GM19238 (cell line): ENCODE results near the gene IFFO2.

Experiments used
- DNase-seq: peaks from one replicate; pipeline ENCODE4 v3.0.0; 2011; ENCODE audit warnings: low spot score; ENCODE audit not compliant: insufficient read length

IFFO2 gene

DNA sequence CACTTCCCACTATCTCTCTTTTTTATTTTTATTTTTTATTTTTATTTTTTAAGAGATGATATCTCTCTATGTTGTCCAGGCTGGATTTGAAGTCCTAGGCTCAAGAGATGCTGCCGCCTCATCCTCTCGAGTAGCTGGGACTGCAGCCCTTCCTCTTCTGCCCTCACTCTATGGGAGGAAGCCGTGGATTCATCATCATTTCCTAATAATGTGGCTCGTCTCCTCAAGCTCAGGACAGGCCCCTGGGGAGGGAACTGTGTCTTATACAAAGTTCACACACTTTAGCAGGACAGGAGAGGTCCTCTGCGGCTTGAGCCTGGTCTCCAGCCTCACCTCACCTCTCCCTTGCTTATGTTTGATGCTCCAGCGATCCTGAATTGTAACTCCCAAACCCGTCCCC, 16.5 kb upstream of the IFFO2 start:
- no peak for DNase-seq

GRCh38 chr1:18972531-18972930, 16.1 kb upstream of the IFFO2 start:
- no peak for DNase-seq

DNA sequence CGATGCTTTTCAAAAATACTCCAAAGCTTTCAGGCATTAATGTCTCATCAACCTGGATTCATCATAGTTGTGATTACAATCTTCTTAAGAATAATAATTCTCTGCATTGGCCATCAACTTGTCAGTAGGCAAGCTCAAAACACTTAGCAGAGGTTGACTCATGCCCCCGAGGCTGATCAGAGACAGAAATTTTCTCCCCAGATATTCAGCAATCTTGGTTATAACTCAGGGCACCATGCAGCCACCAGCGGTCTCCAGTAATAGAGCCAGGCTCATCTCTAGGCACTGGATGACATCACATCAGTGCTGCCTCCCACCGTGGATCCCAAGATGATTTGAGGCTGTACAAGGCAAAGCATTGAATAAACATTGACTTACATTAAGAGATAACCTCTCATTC, 14.3 kb upstream of the IFFO2 start:
- DNase-seq = no peak

- no peak for DNase-seq
Observed at GRCh38 chr1:18970358-18970757, 13.9 kb upstream of the IFFO2 start.

- DNase-seq = no peak
Observed at GRCh38 chr1:18967066-18967690, 10.7 kb upstream of the IFFO2 start.

- no peak for DNase-seq
Observed at GRCh38 chr1:18965206-18966173, 9.0 kb upstream of the IFFO2 start.

GRCh38 chr1:18963968-18964367, 7.5 kb upstream of the IFFO2 start:
- no peak for DNase-seq

DNA sequence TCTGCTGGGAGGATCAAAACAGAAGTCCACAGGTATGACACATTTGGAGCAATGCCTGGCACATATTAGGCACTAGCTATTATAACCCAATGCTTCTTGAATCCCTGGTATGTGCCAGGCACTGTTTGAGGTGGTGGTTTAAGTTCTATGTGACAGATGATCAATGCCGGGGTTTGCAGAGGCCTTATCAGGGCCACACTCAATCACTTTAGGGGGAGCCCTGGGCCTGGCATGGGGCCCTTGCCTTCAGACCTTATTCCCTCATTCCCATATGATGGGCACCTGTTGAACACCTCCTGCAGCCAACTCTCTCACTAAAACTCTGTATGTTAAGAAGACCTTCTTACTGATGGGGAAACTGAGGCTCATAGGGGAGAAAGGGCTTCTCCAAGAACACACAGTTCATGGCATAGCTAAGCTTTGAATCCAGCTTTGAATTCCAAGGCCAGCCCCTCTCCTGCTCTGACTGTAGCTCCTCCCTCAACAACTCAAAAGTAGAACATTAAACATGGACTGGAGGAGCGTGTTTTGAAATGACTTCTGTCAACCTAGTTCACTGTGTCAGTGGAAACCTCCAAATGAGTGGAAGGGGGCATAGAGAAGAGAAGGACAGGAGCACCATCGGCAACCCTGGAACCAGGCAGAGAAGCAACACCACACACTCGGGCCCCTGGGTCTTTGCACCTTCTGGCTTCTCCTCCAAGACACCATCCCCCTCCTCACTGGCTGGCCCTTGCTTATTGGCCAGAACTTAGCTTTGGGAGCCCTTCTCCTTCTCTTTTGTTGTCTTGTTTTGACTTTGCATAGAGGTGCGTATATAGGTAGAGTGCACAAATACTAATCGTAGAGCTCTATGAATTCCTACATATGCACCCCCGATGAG, 6.6 kb upstream of the IFFO2 start:
- no peak for DNase-seq

DNA sequence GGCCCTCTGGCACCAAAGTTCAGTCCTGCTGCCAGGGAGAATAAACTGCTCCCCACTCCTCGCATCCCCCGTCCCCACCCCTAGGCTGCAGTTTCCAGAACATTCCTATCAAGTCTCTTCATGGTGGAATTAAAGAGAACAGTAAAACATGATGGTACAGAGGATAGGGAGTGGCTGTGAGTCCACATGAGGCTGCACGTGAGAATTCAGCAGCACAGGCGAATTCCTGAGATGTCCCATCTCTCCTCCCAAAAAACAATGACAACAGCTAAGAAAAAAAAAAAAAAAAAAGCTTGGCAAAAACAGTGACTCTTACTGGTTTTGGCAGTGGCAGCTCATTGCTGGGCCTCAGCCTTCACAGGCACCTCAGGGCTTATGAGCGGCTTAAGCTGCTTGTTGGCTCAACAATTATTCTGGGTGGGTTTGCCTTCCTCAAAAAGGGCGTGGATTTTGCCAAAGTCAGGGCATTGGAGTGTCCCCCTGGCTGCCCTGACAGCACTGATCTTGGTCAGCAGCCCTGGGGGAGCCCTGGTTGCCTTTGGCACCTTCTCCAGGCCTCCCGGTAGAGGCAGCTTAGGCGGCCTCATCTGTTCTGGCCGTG, 5.7 kb upstream of the IFFO2 start:
- DNase-seq = no peak

DNA sequence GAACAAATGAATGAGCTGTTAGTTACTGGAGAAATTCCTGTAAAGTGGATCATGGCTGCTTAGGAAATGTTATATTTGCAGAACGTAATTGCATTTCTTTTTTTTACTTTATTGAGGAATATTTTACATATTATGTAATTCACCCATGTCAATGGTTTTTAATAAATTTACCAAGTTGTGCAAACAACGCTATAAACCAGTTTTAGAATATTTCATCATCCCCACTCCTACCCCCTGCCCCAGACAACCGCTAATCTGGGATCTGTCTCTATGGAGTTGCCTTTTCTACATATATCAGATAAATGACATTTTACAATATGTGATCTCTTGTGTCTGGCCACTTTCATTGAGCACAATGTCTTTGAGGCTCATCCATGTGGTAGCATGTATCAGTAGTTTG, 4.3 kb upstream of the IFFO2 start:
- no peak for DNase-seq

GRCh38 chr1:18960409-18960808, 3.9 kb upstream of the IFFO2 start:
- no peak for DNase-seq

DNA sequence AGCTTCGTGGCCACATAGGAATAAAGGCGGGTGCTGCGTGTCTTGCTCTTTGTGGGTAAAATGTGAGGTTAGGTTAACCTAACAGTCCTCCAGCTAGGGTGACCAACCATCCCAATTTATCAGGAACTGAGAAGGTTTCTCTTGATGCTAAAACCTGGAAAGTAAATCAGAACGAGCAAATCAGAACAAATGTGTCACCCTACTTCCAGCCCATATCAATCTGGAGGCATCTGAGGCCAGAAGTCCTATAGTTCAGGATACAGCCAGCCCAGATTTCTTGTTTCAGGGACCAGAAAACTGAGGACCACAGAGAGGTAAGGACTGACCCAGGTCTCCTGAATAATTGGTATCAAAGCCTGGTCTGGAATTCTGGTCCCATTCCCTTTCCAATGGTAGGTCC, 3.1 kb upstream of the IFFO2 start:
- DNase-seq = no peak

- no peak for DNase-seq
Observed at GRCh38 chr1:18957532-18958300, 1.2 kb upstream of the IFFO2 start.

- no peak for DNase-seq
Observed at GRCh38 chr1:18957136-18957521, 653 bp upstream of the IFFO2 start.

- DNase-seq = no peak
Observed at GRCh38 chr1:18955441-18956192, 859 bp downstream of the IFFO2 start.

- DNase-seq = no peak
Observed at GRCh38 chr1:18955131-18955440, 1.4 kb downstream of the IFFO2 start.

DNA sequence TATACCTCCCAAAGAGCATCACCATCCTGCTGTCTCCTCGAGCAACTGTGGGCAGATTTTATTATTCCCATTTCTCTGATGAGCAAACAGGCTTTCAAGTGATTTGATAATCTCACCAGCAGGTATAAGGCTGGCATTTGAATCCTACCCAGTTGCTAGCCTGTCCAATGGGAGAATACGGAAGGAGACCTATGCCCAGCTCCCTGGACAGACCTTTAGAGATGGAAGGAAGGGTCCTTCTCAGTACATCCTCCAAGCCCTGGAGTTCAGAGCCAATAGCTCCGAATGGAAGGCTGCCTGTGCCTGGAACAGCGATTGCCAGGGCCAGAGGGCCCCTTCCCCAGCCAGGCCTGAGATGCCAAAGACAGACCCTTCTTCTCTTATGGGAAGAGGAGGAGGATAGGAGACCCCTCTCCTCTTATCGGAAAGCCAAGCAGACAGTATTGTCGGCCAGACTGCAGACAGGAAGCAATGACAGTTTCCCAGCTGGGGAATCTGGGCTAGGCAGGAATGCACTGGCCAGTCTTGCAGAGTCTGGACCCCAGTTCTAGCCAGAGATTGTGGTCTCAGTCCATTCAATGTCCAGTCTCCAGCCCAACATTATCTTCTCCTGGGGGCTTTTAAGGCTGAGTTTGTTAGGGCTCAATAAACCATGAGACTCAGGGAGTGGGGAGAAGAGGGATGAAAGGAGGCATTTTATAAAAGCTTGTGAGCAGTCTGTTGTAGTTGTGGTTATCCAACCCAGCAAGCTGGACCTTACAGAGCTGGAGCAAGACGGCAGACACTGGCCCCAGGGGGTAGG, 2.0 kb downstream of the IFFO2 start:
- no peak for DNase-seq

DNA sequence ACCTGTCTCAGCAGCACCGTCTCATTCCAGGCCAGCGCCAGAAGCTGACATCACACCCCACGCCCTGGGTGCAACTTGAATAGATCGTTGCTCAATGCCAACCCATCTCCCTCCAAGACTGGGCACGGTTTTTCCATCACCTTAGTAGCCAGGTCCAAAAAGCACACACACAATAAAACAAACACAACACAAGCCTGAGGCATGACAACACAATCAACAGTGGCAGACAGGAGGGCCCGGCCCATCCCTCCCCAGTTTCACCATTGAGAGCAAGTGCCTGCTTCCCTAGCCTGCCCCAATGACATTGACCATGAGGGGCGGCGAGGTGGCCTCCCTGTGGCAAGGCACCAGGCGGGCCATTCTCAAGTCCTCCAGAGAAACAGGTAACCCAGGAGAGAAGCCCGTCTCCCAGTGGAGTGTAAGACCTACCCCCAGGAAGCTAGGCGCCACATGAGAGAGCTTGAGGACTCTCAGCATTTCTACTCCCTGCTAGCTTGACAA, 2.7 kb downstream of the IFFO2 start:
- DNase-seq = no peak

DNA sequence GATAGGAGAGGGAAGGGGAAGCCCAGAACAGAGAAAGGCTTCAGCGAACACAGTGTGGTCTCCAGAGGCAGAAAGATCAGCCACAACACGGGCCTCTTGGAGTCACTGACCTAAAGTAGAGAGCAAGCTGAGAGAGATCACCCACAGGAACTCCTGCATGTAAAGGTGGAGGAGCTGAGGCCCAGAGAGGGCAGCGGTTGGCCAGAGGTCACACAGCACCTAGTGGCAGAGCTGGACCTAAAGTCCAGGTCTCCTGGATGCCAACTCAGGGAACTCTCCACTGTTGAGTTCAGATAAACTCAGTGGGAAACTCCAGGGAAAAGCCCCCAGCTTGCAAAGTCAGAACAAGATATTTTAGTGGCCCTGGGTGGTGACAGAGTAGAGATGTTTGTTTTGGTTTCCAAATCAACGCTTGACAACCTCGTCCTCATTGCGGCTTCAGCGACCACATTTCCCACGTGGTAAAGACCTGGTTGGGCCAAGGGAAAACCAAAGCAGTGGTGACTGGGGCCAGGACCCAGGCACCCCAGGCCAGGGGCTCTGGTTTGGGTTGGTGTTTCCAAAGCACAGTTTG, 4.6 kb downstream of the IFFO2 start:
- DNase-seq = peak; percentile 71
